ACC112 (cell line): Measurements from ENCODE around the gene NECAP2.

Experiments
- H2AFZ ChIP-seq: fragments of 200-600 bp; sonication (generic); one replicate; pipeline ENCODE4 v1.6.0; 2017; ENCODE audit warnings: antibody characterized with exemption, low read length; ENCODE audit not compliant: unreplicated experiment
- H3K27ac ChIP-seq: fragments of 200-600 bp; sonication (generic); 2 replicates; pipeline ENCODE4 v1.5.1; 2014; ENCODE audit warnings: low read depth, mild to moderate bottlenecking, antibody characterized with exemption, low read length, moderate library complexity
- H3K27me3 ChIP-seq: fragments of 200-600 bp; sonication (generic); 2 replicates; pipeline ENCODE4 v1.6.1; 2014; ENCODE audit warnings: mild to moderate bottlenecking, antibody characterized with exemption, low read length, moderate library complexity, mixed read lengths; ENCODE audit not compliant: insufficient read depth
- H3K36me3 ChIP-seq: fragments of 200-600 bp; sonication (generic); 2 replicates; pipeline ENCODE4 v1.6.1; 2016; ENCODE audit warnings: mild to moderate bottlenecking, antibody characterized with exemption, low read length, moderate library complexity, mixed read lengths; ENCODE audit not compliant: insufficient read depth
- H3K4me1 ChIP-seq: fragments of 200-600 bp; sonication (generic); one replicate; pipeline ENCODE4 v1.6.1; 2016; ENCODE audit warnings: low read length, mixed read lengths; ENCODE audit not compliant: insufficient read depth, unreplicated experiment, control insufficient read depth
- H3K4me3 ChIP-seq: fragments of 200-600 bp; sonication (generic); 2 replicates; pipeline ENCODE4 v1.5.1; 2014; ENCODE audit warnings: mild to moderate bottlenecking, low read depth, low read length
- H3K79me2 ChIP-seq: fragments of 200-600 bp; sonication (generic); one replicate; pipeline ENCODE4 v1.6.0; 2016; ENCODE audit warnings: low read length; ENCODE audit not compliant: control insufficient read depth, unreplicated experiment, insufficient read depth

The NECAP2 gene, protein sequence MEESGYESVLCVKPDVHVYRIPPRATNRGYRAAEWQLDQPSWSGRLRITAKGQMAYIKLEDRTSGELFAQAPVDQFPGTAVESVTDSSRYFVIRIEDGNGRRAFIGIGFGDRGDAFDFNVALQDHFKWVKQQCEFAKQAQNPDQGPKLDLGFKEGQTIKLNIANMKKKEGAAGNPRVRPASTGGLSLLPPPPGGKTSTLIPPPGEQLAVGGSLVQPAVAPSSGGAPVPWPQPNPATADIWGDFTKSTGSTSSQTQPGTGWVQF

DNA sequence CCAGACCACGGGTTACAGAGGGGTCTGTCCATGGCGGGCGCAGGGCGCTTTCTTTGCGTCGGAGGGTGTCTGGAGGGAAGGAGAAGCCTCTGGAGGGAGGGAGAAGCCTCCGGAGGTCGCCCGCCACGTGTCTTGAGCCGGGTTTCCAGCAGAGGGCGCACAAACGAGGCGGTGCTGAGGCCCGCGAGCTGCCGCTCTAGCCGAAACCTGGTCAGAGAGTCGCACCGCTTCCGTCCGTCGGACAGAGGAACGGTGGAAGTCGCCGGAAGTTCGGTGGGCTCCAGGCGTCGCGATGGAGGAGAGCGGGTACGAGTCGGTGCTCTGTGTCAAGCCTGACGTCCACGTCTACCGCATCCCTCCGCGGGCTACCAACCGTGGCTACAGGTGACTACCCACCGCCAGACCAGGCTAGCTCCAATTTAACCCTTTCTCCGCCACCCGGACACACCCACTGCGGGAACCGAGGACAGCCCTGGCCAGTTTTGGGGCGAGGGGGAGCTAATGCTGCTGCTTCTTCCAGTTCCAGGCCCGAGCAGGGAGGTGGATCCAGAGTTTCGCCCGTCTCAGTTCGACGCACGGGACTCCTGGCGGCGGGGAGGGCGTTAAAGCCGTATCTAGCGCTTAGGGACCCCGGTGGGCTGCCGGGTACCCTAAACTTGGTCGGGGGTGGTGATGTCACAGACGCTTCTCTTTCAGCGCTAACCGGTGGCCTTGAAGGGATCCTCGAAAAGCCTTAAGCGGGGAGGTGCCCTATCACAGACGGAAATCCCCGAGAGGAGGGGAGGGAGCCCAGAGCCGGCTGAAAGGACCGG is at the start of gene NECAP2:
Gene NECAP2, plus strand, starts transcription at position 255 of the 812 bp plus-strand sequence. Its CDS starts 38 bp downstream, at position 293.
- Histone ChIP-seq H3K27me3 (no peaks in the 10 kb centered on the region), H2AFZ (peak within 1 kb of the TSS; percentile 94), H3K4me1 (peaks cover 5% of the 10 kb centered on the region), H3K79me2 (peaks cover 41% of the 10 kb centered on the region), H3K4me3 (peak within 1 kb of the TSS; percentile 89), H3K36me3 (peaks cover 3% of the 10 kb centered on the region; the same call in 1 of the 2 replicates), H3K27ac (peak within 1 kb of the TSS; percentile 61; the same call in 1 of the 2 replicates)

- Histone ChIP-seq H2AFZ (no peak overlapping the region), H3K36me3 (0 out of 2 replicates have a peak, but pooled peaks cover 4% of the 10 kb centered on the region), H3K27me3 (no peaks in the 10 kb centered on the region), H3K4me1 (peaks cover 41% of the 10 kb centered on the region), H3K79me2 (peaks cover 76% of the 10 kb centered on the region), H3K27ac (no peak overlapping the region), H3K4me3 (no peak overlapping the region)
These were observed 49.1 kb upstream of the NECAP2 start for GRCh38 chr1:16391411-16391810.

DNA sequence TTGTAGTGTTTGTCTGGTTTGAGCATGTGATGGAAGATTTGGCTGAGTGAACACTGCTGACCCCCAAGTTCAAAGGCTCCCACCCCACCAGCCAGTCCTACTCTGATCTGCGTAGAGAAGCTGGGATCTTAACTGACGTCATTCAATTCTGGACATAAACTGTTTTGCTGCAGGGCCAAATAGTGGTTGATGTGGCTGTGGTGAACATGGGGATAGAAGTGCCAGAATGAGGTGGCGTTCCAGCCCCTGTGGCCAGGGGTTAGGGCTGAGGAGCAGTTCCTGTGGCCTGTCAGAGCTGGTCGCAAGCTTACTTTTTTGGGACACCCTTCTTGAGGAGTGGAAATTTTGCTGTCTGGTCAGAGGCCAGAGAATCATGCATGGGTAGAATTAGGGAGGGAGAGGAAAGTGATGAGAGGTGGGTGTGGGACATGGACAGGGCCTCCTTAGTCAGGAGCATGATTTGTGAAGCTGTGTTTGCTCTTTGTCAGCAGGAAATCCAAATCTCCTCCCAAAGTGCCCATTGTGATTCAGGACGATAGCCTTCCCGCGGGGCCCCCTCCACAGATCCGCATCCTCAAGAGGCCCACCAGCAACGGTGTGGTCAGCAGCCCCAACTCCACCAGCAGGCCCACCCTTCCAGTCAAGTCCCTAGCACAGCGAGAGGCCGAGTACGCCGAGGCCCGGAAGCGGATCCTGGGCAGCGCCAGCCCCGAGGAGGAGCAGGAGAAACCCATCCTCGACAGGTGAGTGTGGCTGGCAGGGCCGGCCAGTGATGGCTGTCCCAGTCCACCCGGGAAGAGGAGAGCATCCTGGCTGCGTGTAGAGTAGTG is 47.6 kb upstream of the NECAP2 start:
- peaks cover 61% of the 10 kb centered on the region for H3K79me2 ChIP-seq
- no peaks in the 10 kb centered on the region for H3K27me3 ChIP-seq
- H3K36me3 ChIP-seq, result 0 out of 2 replicates have a peak, but pooled peaks cover 4% of the 10 kb centered on the region
- peaks cover 39% of the 10 kb centered on the region for H3K4me1 ChIP-seq
- H3K27ac ChIP-seq, result no peak overlapping the region
- no peak overlapping the region for H2AFZ ChIP-seq
- no peak overlapping the region for H3K4me3 ChIP-seq

DNA sequence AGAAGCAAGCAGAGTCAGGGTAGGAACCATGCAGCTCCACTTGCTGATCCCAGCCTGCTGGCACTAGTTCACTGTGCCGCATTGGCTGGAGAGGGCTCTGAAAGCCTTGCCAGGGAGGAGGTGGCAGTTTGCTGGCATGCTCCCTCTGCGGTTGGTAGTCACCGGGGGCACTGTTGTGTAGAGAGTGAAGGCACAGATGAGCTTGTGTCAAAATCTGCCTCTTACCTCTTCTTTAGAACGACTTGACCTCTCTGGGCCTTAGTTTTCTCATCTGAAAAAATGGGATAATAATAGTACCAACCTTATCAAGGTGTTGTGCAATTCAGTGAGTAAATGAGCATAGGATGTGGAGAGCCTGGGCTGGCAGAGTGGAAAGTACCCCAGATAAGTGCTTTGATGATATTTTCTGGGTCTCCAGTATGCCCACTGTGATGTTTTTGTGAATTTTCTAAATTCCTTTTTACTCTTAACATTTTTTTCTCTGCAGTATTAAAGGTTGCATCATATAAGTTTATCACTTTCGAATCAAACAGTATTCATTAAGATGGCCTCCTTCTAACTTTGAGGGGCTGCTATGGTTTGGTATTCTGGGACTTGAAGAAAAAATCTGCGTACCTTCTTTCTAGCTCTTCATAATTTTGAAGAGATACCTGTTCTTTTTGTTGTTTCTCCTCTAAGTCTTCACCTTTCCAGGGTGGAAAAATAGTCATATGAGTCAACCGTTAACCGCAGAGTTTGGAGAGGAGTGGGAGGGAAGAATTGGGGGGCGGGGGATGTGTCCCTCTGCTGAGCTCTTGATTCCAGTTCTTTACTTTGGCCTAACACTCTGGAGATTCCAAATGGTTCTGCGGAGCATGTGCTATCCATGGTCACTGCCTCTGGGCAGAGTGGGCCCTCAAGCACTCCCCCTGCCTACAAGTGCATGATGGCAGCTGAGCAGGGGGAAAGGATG is 46.7 kb upstream of the NECAP2 start:
- Histone ChIP-seq H3K27me3 (no peaks in the 10 kb centered on the region), H3K79me2 (peaks cover 53% of the 10 kb centered on the region), H3K4me1 (peaks cover 35% of the 10 kb centered on the region), H3K27ac (no peak overlapping the region), H2AFZ (no peak overlapping the region), H3K36me3 (0 out of 2 replicates have a peak, but pooled peaks cover 4% of the 10 kb centered on the region), H3K4me3 (no peak overlapping the region)

GRCh38 chr1:16394977-16395376 is 45.5 kb upstream of the NECAP2 start:
- H3K27ac ChIP-seq, result no peak overlapping the region
- no peaks in the 10 kb centered on the region for H3K27me3 ChIP-seq
- no peak overlapping the region for H3K4me3 ChIP-seq
- no peak overlapping the region for H2AFZ ChIP-seq
- H3K79me2 ChIP-seq, result peaks cover 46% of the 10 kb centered on the region
- peaks cover 35% of the 10 kb centered on the region for H3K4me1 ChIP-seq
- H3K36me3 ChIP-seq, result 0 out of 2 replicates have a peak, but pooled peaks cover 4% of the 10 kb centered on the region

- Histone ChIP-seq H2AFZ (no peak overlapping the region), H3K27me3 (no peaks in the 10 kb centered on the region), H3K36me3 (0 out of 2 replicates have a peak, but pooled peaks cover 4% of the 10 kb centered on the region), H3K4me3 (no peak overlapping the region), H3K4me1 (peaks cover 28% of the 10 kb centered on the region), H3K27ac (peak overlapping the region; percentile 54), H3K79me2 (peaks cover 30% of the 10 kb centered on the region)
These were observed 43.9 kb upstream of the NECAP2 start for GRCh38 chr1:16396591-16396990.

GRCh38 chr1:16397120-16397519 is 43.4 kb upstream of the NECAP2 start:
- no peaks in the 10 kb centered on the region for H3K27me3 ChIP-seq
- no peak overlapping the region for H3K4me3 ChIP-seq
- H3K4me1 ChIP-seq, result peaks cover 22% of the 10 kb centered on the region
- 0 out of 2 replicates have a peak, but pooled peaks cover 4% of the 10 kb centered on the region for H3K36me3 ChIP-seq
- H3K79me2 ChIP-seq, result peaks cover 25% of the 10 kb centered on the region
- peak overlapping the region; percentile 54 for H3K27ac ChIP-seq
- no peak overlapping the region for H2AFZ ChIP-seq

DNA sequence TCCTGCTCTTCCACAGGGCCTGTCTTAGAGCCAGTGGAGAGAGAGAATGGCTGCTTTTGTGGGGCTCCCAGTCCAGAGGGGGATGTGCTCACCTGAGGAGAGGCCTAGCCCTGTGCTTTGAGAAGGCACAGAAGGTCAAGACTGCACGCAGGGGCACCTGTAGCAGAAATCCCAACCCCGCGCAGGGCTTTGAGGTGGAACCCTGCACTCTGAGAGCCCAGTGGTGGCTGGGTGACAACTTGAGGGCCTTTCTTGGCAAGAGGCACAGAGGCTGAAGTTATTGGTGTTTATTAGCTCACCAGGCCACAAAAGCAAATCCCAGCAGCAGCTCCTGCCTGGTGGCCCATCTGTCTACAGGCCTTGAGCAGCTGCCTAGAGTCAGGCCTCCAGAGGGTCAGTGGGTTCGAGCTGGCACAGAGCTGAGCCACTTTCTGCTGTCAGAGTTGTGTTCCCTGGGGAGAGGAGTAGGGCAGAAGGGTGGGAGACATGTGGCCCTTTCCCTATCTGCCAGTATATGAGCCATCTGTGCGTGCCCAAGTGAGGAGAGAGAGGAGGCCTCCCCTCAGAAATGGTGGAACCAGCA is 42.1 kb upstream of the NECAP2 start:
- H3K36me3 ChIP-seq, result 0 out of 2 replicates have a peak, but pooled peaks cover 4% of the 10 kb centered on the region
- H3K4me1 ChIP-seq, result peaks cover 28% of the 10 kb centered on the region
- H3K79me2 ChIP-seq, result peaks cover 11% of the 10 kb centered on the region
- H3K4me3 ChIP-seq, result no peak overlapping the region
- no peak overlapping the region for H2AFZ ChIP-seq
- no peak overlapping the region for H3K27ac ChIP-seq
- H3K27me3 ChIP-seq, result no peaks in the 10 kb centered on the region

DNA sequence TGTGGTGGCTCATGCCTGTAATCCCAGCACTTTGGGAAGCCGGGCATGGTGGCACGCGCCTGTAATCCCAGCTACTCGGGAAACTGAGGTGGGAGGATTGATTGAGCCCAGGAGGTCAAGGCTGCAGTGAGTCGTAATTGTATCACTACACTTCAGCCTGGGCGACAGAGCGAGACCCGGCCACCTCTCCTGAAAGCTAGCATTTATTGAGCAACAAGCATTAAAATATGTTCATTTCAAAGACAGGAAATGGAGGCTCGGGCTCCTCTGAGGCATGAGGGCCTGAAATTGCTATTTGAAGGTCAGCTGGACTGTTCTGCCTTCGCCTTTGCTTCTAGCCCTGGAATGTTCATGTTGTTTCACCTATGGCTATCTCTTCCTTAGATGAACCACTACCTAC is 37.8 kb upstream of the NECAP2 start:
- Histone ChIP-seq H3K27ac (peak overlapping the region; percentile 63), H3K4me3 (no peak overlapping the region), H3K79me2 (no peaks in the 10 kb centered on the region), H3K4me1 (peaks cover 10% of the 10 kb centered on the region), H2AFZ (no peak overlapping the region), H3K36me3 (no peaks in the 10 kb centered on the region), H3K27me3 (no peaks in the 10 kb centered on the region)
